Glomerular visceral epithelial cell (primary cell): ENCODE results near the gene STARD3NL.
A peak's percentile ranks its signal among the peaks of the same experiment; 100 is the strongest.
"Not testable (repeated sequence)": the region's sequence is repeated elsewhere in the genome, so short reads cannot be mapped to it uniquely, and the experiment has no call there.

Source experiments
- DNase-seq: peaks from one replicate; pipeline ENCODE4 v3.0.0-alpha.2; 2016; ENCODE audit errors: extremely low spot score

Gene STARD3NL

DNA sequence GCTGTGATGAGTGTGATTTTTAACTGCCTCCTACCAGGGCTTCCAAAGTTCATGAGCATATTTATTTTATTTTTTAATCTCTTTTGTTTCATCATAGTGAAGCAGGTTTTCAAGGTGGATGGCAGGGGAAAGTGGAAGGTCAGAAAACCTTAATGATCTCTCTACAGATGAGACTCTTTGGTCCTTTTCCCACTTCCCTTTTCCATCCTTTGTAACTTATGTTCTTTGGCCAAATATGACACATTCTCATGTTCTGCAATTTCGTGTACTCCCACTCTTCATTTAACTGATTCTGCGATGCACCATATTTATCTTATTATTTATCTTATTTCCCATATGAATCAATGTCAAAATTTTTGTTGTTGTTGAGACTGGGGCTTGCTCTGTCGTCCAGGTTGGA, 87.9 kb downstream of the STARD3NL start:
- DNase-seq, result not testable (repeated sequence)

DNA sequence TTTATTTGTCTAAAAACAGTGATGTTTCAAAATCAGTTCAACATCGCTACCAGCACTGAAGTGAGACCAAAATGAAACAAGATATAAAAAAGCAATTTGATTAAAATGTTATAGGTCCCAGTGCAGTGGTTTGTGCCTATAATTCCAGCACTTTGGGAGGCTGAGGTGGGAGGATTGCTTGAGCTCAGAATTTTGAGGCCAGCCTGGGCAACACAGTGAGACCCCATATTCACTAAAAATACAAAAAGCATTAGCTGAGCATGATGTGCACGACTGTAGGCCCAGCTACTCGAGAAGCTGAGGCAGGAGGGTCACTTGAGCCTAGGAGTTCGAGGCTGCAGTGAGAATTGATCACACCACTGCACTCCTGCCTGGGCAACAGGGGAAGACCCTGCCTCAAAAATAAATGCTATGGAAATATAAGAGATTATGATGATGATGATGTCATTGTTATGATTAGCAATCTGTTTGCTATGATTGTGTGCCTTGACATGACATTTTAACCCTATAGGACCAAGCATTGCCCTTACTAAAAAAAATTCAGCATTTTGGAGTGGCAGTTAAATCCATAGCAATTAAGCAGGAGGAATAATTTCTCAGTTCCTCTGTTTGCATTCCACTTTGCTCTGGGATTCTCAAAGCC, 91.8 kb downstream of the STARD3NL start:
- DNase-seq, result not testable (repeated sequence)

DNA sequence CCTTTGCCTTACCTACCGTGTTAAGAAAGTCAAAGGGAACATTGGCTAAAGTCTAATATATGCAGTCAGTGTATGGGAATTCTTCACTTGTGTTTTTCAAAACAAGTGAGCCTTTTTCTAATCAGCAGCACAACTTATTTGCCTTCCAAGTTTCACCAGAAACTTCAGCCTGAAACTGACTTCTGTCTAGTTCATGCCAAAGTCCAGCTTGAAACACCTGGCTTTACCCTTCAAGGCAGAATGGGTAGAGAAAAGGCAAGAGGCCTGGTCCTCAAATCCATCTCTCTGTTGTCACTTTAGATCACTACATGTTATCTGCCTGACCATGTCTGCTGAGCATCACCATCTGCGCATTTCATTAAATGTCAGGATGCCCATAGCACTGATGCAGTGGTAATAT, 92.4 kb downstream of the STARD3NL start:
- DNase-seq, result not testable (repeated sequence)

DNA sequence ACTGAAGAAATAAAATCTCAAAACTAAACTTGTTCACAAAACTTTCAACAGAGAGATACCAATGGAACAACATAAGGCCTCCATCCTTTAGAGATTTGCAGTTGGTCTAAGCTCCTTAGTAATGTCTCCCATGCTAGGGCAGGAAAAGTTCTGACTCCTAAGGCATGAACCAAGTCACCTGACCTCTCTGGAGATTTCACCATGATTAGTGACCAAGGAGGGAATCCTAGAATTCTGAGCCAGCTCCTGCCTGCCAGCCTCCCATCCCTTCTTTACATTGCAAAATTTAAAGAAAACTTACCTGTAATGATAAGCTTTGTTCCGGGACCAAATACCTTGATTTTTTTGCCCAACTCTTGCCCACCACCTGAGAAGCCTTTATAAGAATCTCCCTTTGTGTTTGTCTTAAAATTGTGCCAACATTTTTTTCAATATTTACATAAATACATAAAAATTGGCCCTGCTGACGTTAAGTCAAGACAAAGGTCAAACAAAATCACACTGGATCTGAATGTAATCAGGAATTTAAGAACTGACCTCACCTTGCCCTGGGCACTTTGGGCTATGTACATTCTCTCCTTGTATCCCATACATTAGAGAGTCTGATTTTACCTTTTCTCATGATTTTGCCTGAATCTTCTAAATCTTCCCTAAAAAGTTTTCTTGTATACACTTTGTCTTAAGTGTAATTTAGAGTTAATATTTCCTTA, 95.4 kb downstream of the STARD3NL start, which contains the start of gene TARP:
TSS of gene TARP (minus strand) at position 351 of the 710 bp plus-strand sequence.
- DNase-seq, result no peak

DNA sequence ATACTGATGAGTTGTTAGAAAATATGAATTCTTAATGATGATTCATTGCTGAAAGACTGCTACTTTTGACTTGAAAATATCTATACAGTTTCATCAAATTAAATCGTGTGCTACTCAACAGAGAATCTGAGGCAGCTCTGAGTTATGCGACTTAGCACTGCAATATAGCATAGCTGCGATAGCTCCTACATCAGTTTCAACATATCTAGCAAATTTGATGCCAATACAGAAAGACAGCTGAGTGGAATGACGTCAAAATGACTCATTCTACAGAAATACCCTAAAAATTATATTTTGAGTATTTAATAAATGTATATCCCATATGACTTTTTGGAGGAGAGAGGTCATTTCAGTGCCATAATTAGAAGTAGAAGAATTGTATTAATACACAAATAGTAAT, 96.4 kb downstream of the STARD3NL start:
- peak; percentile 3 for DNase-seq

GRCh38 chr7:38274927-38275620, 97.0 kb downstream of the STARD3NL start:
- DNase-seq, result no peak

- DNase-seq, result no peak
These were observed 98.2 kb downstream of the STARD3NL start for GRCh38 chr7:38276096-38276877.

DNA sequence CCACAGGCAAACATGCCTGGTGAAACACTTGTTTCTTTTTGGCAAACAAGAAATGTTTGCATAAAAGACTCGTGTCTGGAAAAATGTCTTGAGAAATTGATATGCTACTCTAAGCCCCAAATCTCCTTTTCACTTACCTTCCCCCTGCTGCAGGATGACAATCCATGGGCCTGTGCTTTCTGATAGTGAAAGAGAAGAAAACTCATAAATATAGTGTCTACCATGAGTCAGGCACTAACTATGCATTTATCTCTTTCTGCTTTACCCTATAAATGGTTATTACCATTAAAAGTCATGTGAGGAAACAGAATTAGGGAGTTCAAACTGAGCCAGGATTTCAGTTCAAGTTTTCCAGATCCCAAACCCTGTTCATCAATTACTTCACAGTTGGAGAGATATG, 102.0 kb downstream of the STARD3NL start:
- no peak for DNase-seq
